Central memory CD8-positive, alpha-beta T cell (primary cell): ENCODE results near the gene CHMP6.

Experiments
- ATAC-seq: fragments of 150-1000 bp; cut with Tn5 transposase; replicated peaks from 2 replicates; pipeline ENCODE4 v1.10.0; 2022; ENCODE audit warnings: mild to moderate bottlenecking, moderate FRiP score, moderate number of reproducible peaks; ENCODE audit not compliant: poor library complexity, severe bottlenecking; ENCODE audit errors: extremely low read depth
- DNase-seq, 2 donors: peaks; one replicate each; pipeline ENCODE4 v3.0.0; 2021; ENCODE audit warnings: low spot score in 2 of 2
- H3K27ac Mint-ChIP-seq: one replicate; pipeline ENCODE4 v1.8.0; 2022; ENCODE audit warnings: low read depth, mild to moderate bottlenecking, moderate library complexity, mixed read lengths
- H3K27me3 Mint-ChIP-seq: one replicate; pipeline ENCODE4 v1.8.0; 2022; ENCODE audit warnings: mixed read lengths
- H3K36me3 Mint-ChIP-seq: one replicate; pipeline ENCODE4 v1.8.0; 2022; ENCODE audit warnings: mild to moderate bottlenecking, moderate library complexity, mixed read lengths; ENCODE audit not compliant: insufficient read depth
- H3K4me1 Mint-ChIP-seq: one replicate; pipeline ENCODE4 v1.8.0; 2022; ENCODE audit warnings: mixed read lengths
- H3K4me3 Mint-ChIP-seq: one replicate; pipeline ENCODE4 v1.8.0; 2022; ENCODE audit warnings: mild to moderate bottlenecking, moderate library complexity, mixed read lengths
- H3K9me3 Mint-ChIP-seq: one replicate; pipeline ENCODE4 v1.8.0; 2022; ENCODE audit warnings: mixed read lengths

CHMP6 gene

GRCh38 chr17:81037798-81038733 lies 46.4 kb downstream of the CHMP6 start:
- Mint-ChIP-seq H3K4me3 (no peak overlapping the region), H3K36me3 (peaks cover 2% of the 10 kb centered on the region), H3K27ac (no peak overlapping the region), H3K9me3 (no peaks in the 10 kb centered on the region), H3K27me3 (peaks cover 3% of the 10 kb centered on the region), H3K4me1 (peaks cover 17% of the 10 kb centered on the region)
- no peak for DNase-seq
- no peak for ATAC-seq

GRCh38 chr17:81039096-81039495 lies 47.5 kb downstream of the CHMP6 start:
- H3K27me3 Mint-ChIP-seq, result no peaks in the 10 kb centered on the region
- no peak overlapping the region for H3K27ac Mint-ChIP-seq
- no peak for DNase-seq
- peaks cover 8% of the 10 kb centered on the region for H3K4me1 Mint-ChIP-seq
- H3K9me3 Mint-ChIP-seq, result no peaks in the 10 kb centered on the region
- H3K4me3 Mint-ChIP-seq, result no peak overlapping the region
- ATAC-seq, result no peak
- peaks cover 2% of the 10 kb centered on the region for H3K36me3 Mint-ChIP-seq

GRCh38 chr17:81039854-81040758 lies 48.5 kb downstream of the CHMP6 start:
- Mint-ChIP-seq H3K27me3 (no peaks in the 10 kb centered on the region), H3K36me3 (peaks cover 2% of the 10 kb centered on the region), H3K4me1 (peaks cover 6% of the 10 kb centered on the region), H3K4me3 (no peak overlapping the region), H3K9me3 (no peaks in the 10 kb centered on the region), H3K27ac (no peak overlapping the region)
- ATAC-seq, result no peak
- DNase-seq, result no peak

GRCh38 chr17:81040791-81041337 lies 49.2 kb downstream of the CHMP6 start:
- DNase-seq, result no peak
- no peak for ATAC-seq
- Mint-ChIP-seq H3K4me3 (no peak overlapping the region), H3K27me3 (no peaks in the 10 kb centered on the region), H3K36me3 (no peaks in the 10 kb centered on the region), H3K9me3 (no peaks in the 10 kb centered on the region), H3K27ac (no peak overlapping the region), H3K4me1 (peaks cover 2% of the 10 kb centered on the region)

GRCh38 chr17:81042606-81043005 lies 51.0 kb downstream of the CHMP6 start:
- Mint-ChIP-seq H3K27me3 (no peaks in the 10 kb centered on the region), H3K4me1 (no peaks in the 10 kb centered on the region), H3K9me3 (no peaks in the 10 kb centered on the region), H3K27ac (no peak overlapping the region), H3K36me3 (no peaks in the 10 kb centered on the region), H3K4me3 (no peak overlapping the region)
- ATAC-seq (no peak), DNase-seq (no peak)

- DNase-seq (no peak), ATAC-seq (no peak)
- Mint-ChIP-seq H3K36me3 (no peaks in the 10 kb centered on the region), H3K4me3 (no peak overlapping the region), H3K27me3 (no peaks in the 10 kb centered on the region), H3K27ac (no peak overlapping the region), H3K9me3 (no peaks in the 10 kb centered on the region), H3K4me1 (no peaks in the 10 kb centered on the region)
Measured at GRCh38 chr17:81043319-81043724, 51.7 kb downstream of the CHMP6 start.

- H3K9me3 Mint-ChIP-seq, result no peaks in the 10 kb centered on the region
- peaks cover 4% of the 10 kb centered on the region for H3K4me1 Mint-ChIP-seq
- no peaks in the 10 kb centered on the region for H3K27me3 Mint-ChIP-seq
- H3K4me3 Mint-ChIP-seq, result no peak overlapping the region
- ATAC-seq (no peak), DNase-seq (no peak)
- H3K36me3 Mint-ChIP-seq, result peaks cover 1% of the 10 kb centered on the region
- no peak overlapping the region for H3K27ac Mint-ChIP-seq
Measured at GRCh38 chr17:81043725-81044427, 52.2 kb downstream of the CHMP6 start.

GRCh38 chr17:81044428-81044763 lies 52.8 kb downstream of the CHMP6 start:
- H3K4me1 Mint-ChIP-seq, result peaks cover 9% of the 10 kb centered on the region
- no peaks in the 10 kb centered on the region for H3K27me3 Mint-ChIP-seq
- no peak overlapping the region for H3K27ac Mint-ChIP-seq
- H3K4me3 Mint-ChIP-seq, result no peak overlapping the region
- H3K9me3 Mint-ChIP-seq, result no peaks in the 10 kb centered on the region
- DNase-seq, result no peak
- ATAC-seq, result no peak
- peaks cover 2% of the 10 kb centered on the region for H3K36me3 Mint-ChIP-seq

GRCh38 chr17:81044764-81045589 lies 53.3 kb downstream of the CHMP6 start:
- H3K4me1 Mint-ChIP-seq, result peaks cover 12% of the 10 kb centered on the region
- ATAC-seq (no peak), DNase-seq (no peak)
- no peak overlapping the region for H3K27ac Mint-ChIP-seq
- peaks cover 4% of the 10 kb centered on the region for H3K36me3 Mint-ChIP-seq
- H3K9me3 Mint-ChIP-seq, result no peaks in the 10 kb centered on the region
- no peaks in the 10 kb centered on the region for H3K27me3 Mint-ChIP-seq
- no peak overlapping the region for H3K4me3 Mint-ChIP-seq

GRCh38 chr17:81045590-81046095 lies 54.0 kb downstream of the CHMP6 start:
- H3K9me3 Mint-ChIP-seq, result no peaks in the 10 kb centered on the region
- no peak overlapping the region for H3K27ac Mint-ChIP-seq
- H3K27me3 Mint-ChIP-seq, result no peaks in the 10 kb centered on the region
- peaks cover 4% of the 10 kb centered on the region for H3K36me3 Mint-ChIP-seq
- DNase-seq (no peak), ATAC-seq (no peak)
- H3K4me3 Mint-ChIP-seq, result no peak overlapping the region
- peaks cover 12% of the 10 kb centered on the region for H3K4me1 Mint-ChIP-seq

GRCh38 chr17:81046132-81046769 lies 54.6 kb downstream of the CHMP6 start:
- Mint-ChIP-seq H3K27me3 (no peaks in the 10 kb centered on the region), H3K9me3 (no peaks in the 10 kb centered on the region), H3K27ac (no peak overlapping the region), H3K36me3 (peaks cover 4% of the 10 kb centered on the region), H3K4me3 (no peak overlapping the region), H3K4me1 (peaks cover 12% of the 10 kb centered on the region)
- ATAC-seq (no peak), DNase-seq (no peak)
